22Rv1 (cell line): ENCODE data around the gene ZNF831.

ENCODE experiments used
- ZFX ChIP-seq: fragments of 450-650 bp; IDR thresholded peaks from 2 replicates; pipeline ENCODE4 v1.6.1; 2017; ENCODE audit warnings: antibody characterized with exemption, borderline replicate concordance
- TF ChIP-seq, protein P1 (sequence below): fragments of 450-650 bp; IDR thresholded peaks from 2 replicates; pipeline ENCODE4 v1.5.1; 2017; ENCODE audit warnings: mild to moderate bottlenecking

DNA sequence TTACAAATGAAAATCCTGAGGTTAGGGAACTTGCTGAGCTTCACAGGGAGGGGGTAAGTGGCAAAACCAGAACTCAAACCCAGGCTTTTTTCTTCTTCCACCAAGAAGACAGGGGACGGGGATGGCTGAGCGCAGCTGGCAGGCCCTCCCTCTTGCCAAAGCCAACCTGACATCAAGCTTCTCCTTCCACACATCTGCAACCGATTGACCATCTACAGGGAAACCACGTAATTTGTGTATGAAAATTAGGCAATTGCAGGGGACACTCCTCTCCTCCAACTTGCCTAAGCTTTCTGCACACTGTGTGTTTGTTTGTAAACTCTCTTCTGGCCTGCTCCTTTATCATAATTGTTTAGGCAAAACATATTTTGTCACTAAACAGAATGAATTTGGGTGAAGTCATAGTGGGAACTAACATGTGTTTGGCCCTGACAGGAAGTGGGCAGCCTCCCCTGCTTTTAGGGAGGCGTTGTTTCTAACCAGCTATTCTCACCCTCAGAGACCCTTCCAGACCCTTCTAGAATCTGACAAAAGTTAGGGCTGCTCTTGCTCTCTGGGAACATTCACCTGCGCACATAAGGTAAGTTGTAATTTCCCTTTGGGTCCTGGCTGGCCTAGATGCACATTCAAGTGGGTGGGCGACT lies 18.9 kb downstream of the ZNF831 start:
- TF ChIP-seq, protein P1, sequence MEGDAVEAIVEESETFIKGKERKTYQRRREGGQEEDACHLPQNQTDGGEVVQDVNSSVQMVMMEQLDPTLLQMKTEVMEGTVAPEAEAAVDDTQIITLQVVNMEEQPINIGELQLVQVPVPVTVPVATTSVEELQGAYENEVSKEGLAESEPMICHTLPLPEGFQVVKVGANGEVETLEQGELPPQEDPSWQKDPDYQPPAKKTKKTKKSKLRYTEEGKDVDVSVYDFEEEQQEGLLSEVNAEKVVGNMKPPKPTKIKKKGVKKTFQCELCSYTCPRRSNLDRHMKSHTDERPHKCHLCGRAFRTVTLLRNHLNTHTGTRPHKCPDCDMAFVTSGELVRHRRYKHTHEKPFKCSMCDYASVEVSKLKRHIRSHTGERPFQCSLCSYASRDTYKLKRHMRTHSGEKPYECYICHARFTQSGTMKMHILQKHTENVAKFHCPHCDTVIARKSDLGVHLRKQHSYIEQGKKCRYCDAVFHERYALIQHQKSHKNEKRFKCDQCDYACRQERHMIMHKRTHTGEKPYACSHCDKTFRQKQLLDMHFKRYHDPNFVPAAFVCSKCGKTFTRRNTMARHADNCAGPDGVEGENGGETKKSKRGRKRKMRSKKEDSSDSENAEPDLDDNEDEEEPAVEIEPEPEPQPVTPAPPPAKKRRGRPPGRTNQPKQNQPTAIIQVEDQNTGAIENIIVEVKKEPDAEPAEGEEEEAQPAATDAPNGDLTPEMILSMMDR: no peak
- TF ChIP-seq ZFX: no peak
